GM18526 (cell line): Measurements from ENCODE around the gene ABHD8.

ENCODE experiments used
- POLR2A ChIP-seq: IDR thresholded peaks from 3 replicates; pipeline ENCODE4 v1.6.1; 2011; ENCODE audit not compliant: insufficient read length; ENCODE audit errors: extremely low read depth

The ABHD8 gene

GRCh38 chr19:17256130-17256529, 47.1 kb downstream of the ABHD8 start:
- no peak for TF ChIP-seq POLR2A

GRCh38 chr19:17255150-17255621, 48.0 kb downstream of the ABHD8 start:
- TF ChIP-seq POLR2A: no peak

- no peak for TF ChIP-seq POLR2A
Observed at GRCh38 chr19:17254636-17255035, 48.6 kb downstream of the ABHD8 start.

GRCh38 chr19:17249887-17250548, 53.2 kb downstream of the ABHD8 start:
- no peak for TF ChIP-seq POLR2A

- TF ChIP-seq POLR2A: no peak
Observed at GRCh38 chr19:17248011-17248776, 55.0 kb downstream of the ABHD8 start.

- TF ChIP-seq POLR2A: no peak
Observed at GRCh38 chr19:17246681-17247425, 56.4 kb downstream of the ABHD8 start.

- TF ChIP-seq POLR2A: no peak
Observed at GRCh38 chr19:17245535-17245984, 57.7 kb downstream of the ABHD8 start, which contains the start of gene NR2F6. Gene NR2F6 (minus strand): TSS chr19:17245919. CDS start chr19:17245220, 699 bp downstream.

GRCh38 chr19:17244618-17245534, 58.3 kb downstream of the ABHD8 start:
- no peak for TF ChIP-seq POLR2A

- no peak for TF ChIP-seq POLR2A
Observed at GRCh38 chr19:17243830-17244617, 59.2 kb downstream of the ABHD8 start.

GRCh38 chr19:17243211-17243829, 59.9 kb downstream of the ABHD8 start:
- no peak for TF ChIP-seq POLR2A

GRCh38 chr19:17242431-17243208, 60.6 kb downstream of the ABHD8 start:
- TF ChIP-seq POLR2A: no peak
